Kidney epithelial cell (primary cell): ENCODE data around the gene NAV2. TPM values are rescaled to one million over a fixed set of nuclear protein-coding genes. Genes with fewer than 3 reads are reported as not detected.

Source experiments
- DNase-seq: peaks from one replicate; pipeline ENCODE4 v3.0.0-alpha.2; 2010; ENCODE audit warnings: low read depth
- H3K27me3 ChIP-seq: 2 replicates; pipeline ENCODE4 v1.6.0; 2011; ENCODE audit warnings: low read length; ENCODE audit not compliant: control insufficient read depth, insufficient read depth
- H3K36me3 ChIP-seq: 2 replicates; pipeline ENCODE4 v1.5.1; 2011; ENCODE audit warnings: low read length; ENCODE audit not compliant: control insufficient read depth, insufficient read depth
- H3K4me3 ChIP-seq: 2 replicates; pipeline ENCODE4 v1.5.1; 2011; ENCODE audit warnings: low read depth, mild to moderate bottlenecking, control low read depth, low read length
- CTCF ChIP-seq: IDR thresholded peaks from 2 replicates; pipeline ENCODE4 v1.5.1; 2011; ENCODE audit warnings: mild to moderate bottlenecking, moderate library complexity, low read length, control low read depth, inconsistent platforms; ENCODE audit not compliant: insufficient read depth, poor library complexity, severe bottlenecking
- total RNA-seq: library from RNA; depleted of rRNA; stranded (reverse); fragments of >200 nt; gene quantifications from 2 replicates; pipeline ENCODE4 v1.2.3, GENCODE V29; 2015

Gene NAV2
- total RNA-seq, 1 donor from 2014 or later, result 41.5 TPM

GRCh38 chr11:20030472-20030871 is 317.8 kb downstream of the NAV2 start:
- no peak for DNase-seq
- Histone ChIP-seq H3K4me3 (no peak overlapping the region), H3K36me3 (no peaks in the 10 kb centered on the region), H3K27me3 (no peaks in the 10 kb centered on the region)
- TF ChIP-seq CTCF, result no peak

- peak; percentile 96 for DNase-seq
- no peak for TF ChIP-seq CTCF
Observed at GRCh38 chr11:20031155-20032001, 318.7 kb downstream of the NAV2 start.

GRCh38 chr11:20032127-20032526 is 319.5 kb downstream of the NAV2 start:
- TF ChIP-seq CTCF, result no peak
- H3K4me3 ChIP-seq, result no peak overlapping the region
- DNase-seq, result no peak

More at GRCh38 chr11:20031155-20032001, 318.7 kb downstream of the NAV2 start:
- Histone ChIP-seq H3K36me3 (no peaks in the 10 kb centered on the region), H3K27me3 (no peaks in the 10 kb centered on the region), H3K4me3 (no peak overlapping the region)

GRCh38 chr11:20032577-20033260 is 320.1 kb downstream of the NAV2 start:
- H3K27me3 ChIP-seq, result no peaks in the 10 kb centered on the region
- H3K4me3 ChIP-seq, result no peak overlapping the region
- no peaks in the 10 kb centered on the region for H3K36me3 ChIP-seq
- DNase-seq, result no peak
- no peak for TF ChIP-seq CTCF

More at GRCh38 chr11:20032127-20032526, 319.5 kb downstream of the NAV2 start:
- Histone ChIP-seq H3K27me3 (no peaks in the 10 kb centered on the region), H3K36me3 (no peaks in the 10 kb centered on the region)

- Histone ChIP-seq H3K27me3 (no peaks in the 10 kb centered on the region), H3K4me3 (no peak overlapping the region), H3K36me3 (no peaks in the 10 kb centered on the region)
- no peak for DNase-seq
- TF ChIP-seq CTCF, result no peak
Observed at GRCh38 chr11:20033806-20034205, 321.2 kb downstream of the NAV2 start.
